ENCODE measurements around the gene LTBP2. TPM values are rescaled to one million over a fixed set of nuclear protein-coding genes. Genes with fewer than 3 reads are reported as not detected.

Gene LTBP2
- total RNA-seq, 1 experiment from 2014 or later, result 1.5 TPM

DNA sequence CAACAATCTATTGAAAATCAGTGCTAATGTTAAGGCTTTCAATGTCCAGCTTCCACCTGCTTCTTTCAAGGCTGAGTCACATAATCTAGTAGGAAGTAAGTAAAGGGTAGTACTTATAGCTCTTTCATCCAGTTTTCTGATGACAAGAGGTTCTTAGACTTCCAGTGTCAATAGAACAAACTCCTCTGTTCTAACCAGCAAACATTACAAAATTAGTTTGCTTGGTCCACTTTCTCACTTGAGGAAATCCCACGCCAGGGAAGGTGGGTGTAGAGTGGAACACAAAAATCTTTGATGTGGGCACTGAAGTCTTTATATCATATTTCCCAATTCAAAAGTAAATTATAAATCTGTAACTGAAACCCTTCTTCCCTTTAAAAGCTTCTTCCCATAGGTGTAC lies 121.6 kb downstream of the LTBP2 start:
- TF ChIP-seq SRF (IDR thresholded peaks at IDR 0.05; ENCODE audit: low read depth), result no peak
- RAD21 ChIA-PET (ENCODE audit: low non-redundant PET in 1 of 2, low total read pairs in 2 of 2, uncharacterized antibody in 2 of 2, unreplicated experiment in 2 of 2), result no interaction called here
- Histone ChIP-seq H3K9ac (ENCODE audit: low read length) (no peak overlapping the region), H3K4me3 (replicated peaks in 1 of 2; ENCODE audit: low read depth in 1 of 2, low read length in 2 of 2) (no peak overlapping the region), H3K9me2 (ENCODE audit: insufficient read depth) (no peaks in the 10 kb centered on the region), H3K79me2 (ENCODE audit: insufficient read depth, low read length) (peaks cover 9% of the 10 kb centered on the region), H3K27ac (ENCODE audit: low read depth, low read length) (no peak overlapping the region), H3K4me2 (ENCODE audit: low read length) (no peak overlapping the region), H3K9me3 (ENCODE audit: control insufficient read depth in 1 of 2, insufficient read depth in 1 of 2, low read depth in 1 of 2, low read length in 2 of 2) (no peaks in the 10 kb centered on the region), H3K4me1 (ENCODE audit: control insufficient read depth in 1 of 2, insufficient read depth in 2 of 2, low read length in 2 of 2) (peaks cover 63 to 77% of the 10 kb centered on the region in 2 experiments), H3K36me3 (ENCODE audit: control insufficient read depth in 1 of 2, insufficient read depth in 2 of 2, low read length in 2 of 2) (0 out of 4 replicates have a peak, but pooled peaks cover 0 to 1% of the 10 kb centered on the region in 2 experiments), H3K27me3 (ENCODE audit: insufficient read depth, low read length) (no peaks in the 10 kb centered on the region), H2AFZ (ENCODE audit: low read depth, low read length, poor library complexity, severe bottlenecking) (no peak overlapping the region), H4K20me1 (ENCODE audit: insufficient read depth) (no peaks in the 10 kb centered on the region)
- CTCF ChIA-PET, result interaction anchor here (1.1 kb wide), 1 partner anchor 232 kb away, joined by 3 read pairs; no protein-coding TSS in a partner anchor
- intact Hi-C loops (cut with micrococcal nuclease), result no loop called here
- no peak for ATAC-seq
- DNase-seq (ENCODE audit: low read depth, low spot score), result no peak
- POLR2A ChIA-PET, result interaction anchor here (0.7 kb wide), 1 partner anchor 188 kb away, joined by 4 read pairs; the partner anchor contains the start of gene ABCD4
- BruUV-seq (replicated peaks), result no TSS peak

DNA sequence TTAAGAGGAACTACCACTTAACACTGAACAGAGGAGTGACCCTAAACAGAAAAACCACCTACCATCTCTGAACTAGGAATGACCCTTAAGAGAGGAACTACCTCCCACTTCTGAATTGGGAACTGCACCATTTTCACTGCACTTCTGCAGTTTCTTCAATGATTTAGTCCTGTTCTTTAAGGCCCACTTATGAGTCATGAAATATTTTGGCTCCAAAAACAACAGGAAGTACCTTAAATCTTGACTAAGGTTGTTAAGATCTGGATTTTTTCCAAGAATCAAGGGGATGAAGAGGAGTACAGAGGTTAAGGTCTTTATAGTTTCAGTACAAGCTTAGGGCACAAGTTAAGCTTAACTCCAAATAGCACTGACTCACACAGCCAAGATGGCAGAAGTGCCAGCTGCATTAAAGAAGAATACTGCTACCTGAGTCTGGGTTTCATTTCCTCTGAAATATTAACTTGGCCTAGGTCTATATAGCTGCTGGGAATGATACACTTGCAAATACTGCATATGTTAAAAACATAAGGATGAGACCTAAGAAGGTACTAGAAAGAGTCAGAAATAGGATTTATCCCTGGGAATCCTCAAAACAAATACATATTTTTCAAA lies 123.1 kb downstream of the LTBP2 start:
- intact Hi-C loops (cut with micrococcal nuclease), result no loop called here
- no peaks in the 10 kb centered on the region for H3K27me3 ChIP-seq (ENCODE audit: insufficient read depth, low read length)
- H3K36me3 ChIP-seq (ENCODE audit: control insufficient read depth in 1 of 2, insufficient read depth in 2 of 2, low read length in 2 of 2), result peaks cover 0 to 9% of the 10 kb centered on the region in 2 experiments; a peak in 1 of 4 replicates
- ChIA-PET RAD21 (ENCODE audit: low non-redundant PET in 1 of 2, low total read pairs in 2 of 2, uncharacterized antibody in 2 of 2, unreplicated experiment in 2 of 2) (no interaction called here), CTCF (no interaction called here), POLR2A (no interaction called here)
- H3K4me2 ChIP-seq (ENCODE audit: low read length), result peak overlapping the region; percentile 62
- H3K27ac ChIP-seq (ENCODE audit: low read depth, low read length), result peak overlapping the region; percentile 70
- DNase-seq (ENCODE audit: low read depth, low spot score), result peak; percentile 60
- no peak for ATAC-seq
- 0 out of 2 replicates have a peak overlapping the region, but pooled peaks have one; percentile 6 for H3K9ac ChIP-seq (ENCODE audit: low read length)
- BruUV-seq (replicated peaks), result no TSS peak
- H3K9me3 ChIP-seq (ENCODE audit: control insufficient read depth in 1 of 2, insufficient read depth in 1 of 2, low read depth in 1 of 2, low read length in 2 of 2), result no peaks in the 10 kb centered on the region
- H3K4me1 ChIP-seq (ENCODE audit: control insufficient read depth in 1 of 2, insufficient read depth in 2 of 2, low read length in 2 of 2), result peaks cover 57 to 64% of the 10 kb centered on the region in 2 experiments
- H3K4me3 ChIP-seq (replicated peaks in 1 of 2; ENCODE audit: low read depth in 1 of 2, low read length in 2 of 2), result peak overlapping the region in 1 of 2 experiments; percentile 30; a peak in 2 of 4 replicates
- H3K9me2 ChIP-seq (ENCODE audit: insufficient read depth), result no peaks in the 10 kb centered on the region
- H3K79me2 ChIP-seq (ENCODE audit: insufficient read depth, low read length), result no peaks in the 10 kb centered on the region; the same call in 1 of the 2 replicates
- H4K20me1 ChIP-seq (ENCODE audit: insufficient read depth), result no peaks in the 10 kb centered on the region
- no peak overlapping the region for H2AFZ ChIP-seq (ENCODE audit: low read depth, low read length, poor library complexity, severe bottlenecking)
- TF ChIP-seq EZH2 (IDR thresholded peaks at IDR 0.05) (no peak), SIN3A (IDR thresholded peaks at IDR 0.05; ENCODE audit: low read depth) (no peak), POLR2A (IDR thresholded peaks at IDR 0.05; ENCODE audit: borderline replicate concordance, extremely low read depth, insufficient read depth, insufficient read length) (no peak), ATF3 (IDR thresholded peaks at IDR 0.05) (no peak), RAD21 (IDR thresholded peaks at IDR 0.05; ENCODE audit: low read depth) (no peak), ZBTB33 (IDR thresholded peaks at IDR 0.05; ENCODE audit: extremely low read depth, insufficient replicate concordance, low read length) (no peak), EZH2phosphoT487 (IDR thresholded peaks at IDR 0.05; ENCODE audit: borderline replicate concordance) (no peak), JUND (IDR thresholded peaks at IDR 0.05) (peak; percentile 66), REST (IDR thresholded peaks at IDR 0.05; ENCODE audit: low read depth) (no peak)
- TF ChIP-seq, protein P1, sequence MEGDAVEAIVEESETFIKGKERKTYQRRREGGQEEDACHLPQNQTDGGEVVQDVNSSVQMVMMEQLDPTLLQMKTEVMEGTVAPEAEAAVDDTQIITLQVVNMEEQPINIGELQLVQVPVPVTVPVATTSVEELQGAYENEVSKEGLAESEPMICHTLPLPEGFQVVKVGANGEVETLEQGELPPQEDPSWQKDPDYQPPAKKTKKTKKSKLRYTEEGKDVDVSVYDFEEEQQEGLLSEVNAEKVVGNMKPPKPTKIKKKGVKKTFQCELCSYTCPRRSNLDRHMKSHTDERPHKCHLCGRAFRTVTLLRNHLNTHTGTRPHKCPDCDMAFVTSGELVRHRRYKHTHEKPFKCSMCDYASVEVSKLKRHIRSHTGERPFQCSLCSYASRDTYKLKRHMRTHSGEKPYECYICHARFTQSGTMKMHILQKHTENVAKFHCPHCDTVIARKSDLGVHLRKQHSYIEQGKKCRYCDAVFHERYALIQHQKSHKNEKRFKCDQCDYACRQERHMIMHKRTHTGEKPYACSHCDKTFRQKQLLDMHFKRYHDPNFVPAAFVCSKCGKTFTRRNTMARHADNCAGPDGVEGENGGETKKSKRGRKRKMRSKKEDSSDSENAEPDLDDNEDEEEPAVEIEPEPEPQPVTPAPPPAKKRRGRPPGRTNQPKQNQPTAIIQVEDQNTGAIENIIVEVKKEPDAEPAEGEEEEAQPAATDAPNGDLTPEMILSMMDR (IDR thresholded peaks at IDR 0.05 in 2 of 3, conservative IDR thresholded peaks at IDR 0.05 in 1 of 3; ENCODE audit: borderline replicate concordance in 1 of 3, insufficient read depth in 1 of 3, low read depth in 2 of 3, low read length in 2 of 3), result no peak
